Effector memory CD4-positive, alpha-beta T cell (primary cell): ENCODE data around the gene FSHB.
A peak's percentile ranks its signal among the peaks of the same experiment; 100 is the strongest.
"Not testable (repeated sequence)": the region's sequence is repeated elsewhere in the genome, so short reads cannot be mapped to it uniquely, and the experiment has no call there.

Experiments
- DNase-seq, 3 donors: peaks; one replicate each; pipeline ENCODE4 v3.0.0-alpha.2; 2020
- H3K27ac ChIP-seq: 2 replicates; pipeline ENCODE4 v1.7.0; 2013; ENCODE audit warnings: mild to moderate bottlenecking, low read length, moderate library complexity; ENCODE audit not compliant: insufficient read depth, poor library complexity, severe bottlenecking
- H3K27me3 ChIP-seq: replicated peaks from 2 replicates; pipeline ENCODE4 v1.7.0; 2013; ENCODE audit warnings: mild to moderate bottlenecking, low read length; ENCODE audit not compliant: insufficient read depth, control insufficient read depth, poor library complexity, severe bottlenecking
- H3K36me3 ChIP-seq: 2 replicates; pipeline ENCODE4 v1.7.0; 2013; ENCODE audit warnings: mild to moderate bottlenecking, low read length, moderate library complexity; ENCODE audit not compliant: control insufficient read depth, insufficient read depth
- H3K4me1 ChIP-seq: 2 replicates; pipeline ENCODE4 v1.7.0; 2013; ENCODE audit warnings: low read length, mild to moderate bottlenecking; ENCODE audit not compliant: control insufficient read depth, insufficient read depth, poor library complexity, severe bottlenecking
- H3K4me3 ChIP-seq: 2 replicates; pipeline ENCODE4 v1.7.0; 2013; ENCODE audit warnings: low read length, low read depth, mild to moderate bottlenecking; ENCODE audit not compliant: insufficient read depth, poor library complexity, severe bottlenecking
- H3K9me3 ChIP-seq: 2 replicates; pipeline ENCODE4 v1.7.0; 2013; ENCODE audit warnings: mild to moderate bottlenecking, low read length, moderate library complexity; ENCODE audit not compliant: control insufficient read depth
- total RNA-seq, 3 donors: gene quantifications; one replicate each; lab custom pipeline; 2026; lab: John Stamatoyannopoulos, UW

The FSHB gene
- 0 reads per million in 3 donors for total RNA-seq

DNA sequence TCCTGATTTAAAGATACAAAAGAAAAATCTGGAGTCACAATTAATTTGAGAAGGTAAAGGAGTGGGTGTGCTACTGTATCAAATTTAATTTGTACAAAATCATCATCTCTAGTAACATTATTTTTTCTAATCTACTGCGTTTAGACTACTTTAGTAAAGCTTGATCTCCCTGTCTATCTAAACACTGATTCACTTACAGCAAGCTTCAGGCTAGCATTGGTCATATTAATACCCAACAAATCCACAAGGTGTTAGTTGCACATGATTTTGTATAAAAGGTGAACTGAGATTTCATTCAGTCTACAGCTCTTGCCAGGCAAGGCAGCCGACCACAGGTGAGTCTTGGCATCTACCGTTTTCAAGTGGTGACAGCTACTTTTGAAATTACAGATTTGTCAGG, at the start of gene FSHB:
TSS of gene FSHB (plus strand) at position 301 of the 400 bp plus-strand sequence. CDS start 889 bp downstream, outside the sequence.
- Histone ChIP-seq H3K27me3 (no peaks in the 10 kb centered on the region), H3K27ac (no peak within 1 kb of the TSS), H3K4me1 (no peaks in the 10 kb centered on the region), H3K4me3 (no peak within 1 kb of the TSS), H3K9me3 (no peaks in the 10 kb centered on the region), H3K36me3 (no peaks in the 10 kb centered on the region)
- no peak for DNase-seq

DNA sequence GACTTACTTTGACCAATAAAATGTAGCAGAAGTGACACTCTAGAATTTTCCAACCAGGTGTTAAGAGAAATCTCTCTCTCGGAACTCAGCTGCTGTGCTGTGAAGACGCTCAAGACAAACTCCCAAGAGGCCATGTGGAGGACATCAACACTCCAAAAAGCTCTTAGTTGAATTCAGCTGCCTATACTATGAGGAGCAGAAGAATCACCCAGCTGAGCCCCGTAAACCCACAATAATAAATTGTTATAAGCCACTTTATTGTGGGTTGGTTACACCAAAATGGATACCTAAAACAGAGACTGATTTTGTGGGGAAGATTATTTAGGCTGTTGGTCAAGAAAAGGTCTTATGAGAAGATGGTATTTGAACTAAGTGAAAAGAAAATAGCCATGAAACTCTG, 44.1 kb upstream of the FSHB start:
- Histone ChIP-seq H3K27ac (no peak overlapping the region), H3K4me1 (no peaks in the 10 kb centered on the region), H3K9me3 (no peaks in the 10 kb centered on the region), H3K27me3 (no peaks in the 10 kb centered on the region), H3K36me3 (no peaks in the 10 kb centered on the region), H3K4me3 (no peak overlapping the region)
- no peak for DNase-seq

DNA sequence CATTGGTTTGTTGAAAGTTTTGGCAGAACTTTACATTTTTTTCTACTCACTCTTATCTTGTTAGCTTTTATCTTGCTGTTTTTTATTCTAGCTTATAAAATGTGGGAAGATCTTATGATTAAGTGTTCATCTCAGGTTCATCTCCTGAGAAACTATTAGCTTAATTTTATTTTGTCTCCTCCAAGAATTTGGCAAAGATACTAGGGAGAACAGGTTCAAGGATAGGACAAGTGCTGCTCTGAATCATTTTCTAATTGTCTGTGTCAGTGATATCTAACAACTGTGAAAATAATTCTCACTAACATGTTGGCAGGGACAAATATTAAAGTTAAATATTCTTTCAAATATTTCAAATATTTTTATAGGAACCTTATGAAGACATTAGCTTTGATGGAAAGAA, 38.2 kb upstream of the FSHB start:
- Histone ChIP-seq H3K9me3 (no peaks in the 10 kb centered on the region), H3K27ac (no peak overlapping the region), H3K4me3 (no peak overlapping the region), H3K36me3 (no peaks in the 10 kb centered on the region), H3K27me3 (no peaks in the 10 kb centered on the region), H3K4me1 (no peaks in the 10 kb centered on the region)
- no peak for DNase-seq

DNA sequence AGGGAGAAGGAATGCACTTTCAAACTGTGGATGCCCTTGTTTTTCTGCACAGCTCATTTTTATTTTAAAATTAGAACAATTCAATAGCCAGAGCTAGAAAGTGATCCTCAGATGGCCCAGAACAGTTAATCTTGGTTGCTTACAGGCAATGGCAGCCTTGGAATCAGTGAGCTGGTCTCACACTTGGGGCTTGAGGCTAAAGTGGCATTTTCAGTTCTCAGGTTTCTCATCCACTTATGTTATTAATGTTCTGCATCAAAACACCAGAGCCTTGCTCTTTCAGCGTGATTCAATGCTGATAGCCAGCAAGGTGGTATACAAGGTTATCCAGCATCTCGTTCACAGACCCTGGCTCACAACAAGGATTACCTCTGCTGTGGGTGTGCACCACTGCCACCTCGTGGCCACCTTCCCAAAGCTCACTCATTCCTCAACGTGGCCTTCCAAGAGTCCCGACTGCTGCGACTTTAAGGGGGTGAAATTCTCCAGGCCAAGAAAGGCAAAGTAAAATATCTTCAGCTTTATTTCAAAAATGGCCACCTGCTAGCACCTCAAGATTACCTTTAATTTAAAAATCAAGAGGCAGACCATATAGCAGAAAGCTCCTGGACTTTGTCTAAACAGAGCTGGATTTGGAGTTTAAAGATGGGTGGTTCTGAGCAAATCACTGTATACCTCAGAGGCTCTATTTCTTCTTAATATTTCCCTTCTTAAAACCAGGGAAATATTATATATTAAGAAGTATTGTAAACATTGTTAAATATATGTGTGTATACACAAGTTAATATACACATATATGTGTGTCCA, 34.2 kb upstream of the FSHB start:
- Histone ChIP-seq H3K27ac (no peak overlapping the region), H3K4me1 (no peaks in the 10 kb centered on the region)
- peak in 1 of 3 donors; percentile 6 for DNase-seq

DNA sequence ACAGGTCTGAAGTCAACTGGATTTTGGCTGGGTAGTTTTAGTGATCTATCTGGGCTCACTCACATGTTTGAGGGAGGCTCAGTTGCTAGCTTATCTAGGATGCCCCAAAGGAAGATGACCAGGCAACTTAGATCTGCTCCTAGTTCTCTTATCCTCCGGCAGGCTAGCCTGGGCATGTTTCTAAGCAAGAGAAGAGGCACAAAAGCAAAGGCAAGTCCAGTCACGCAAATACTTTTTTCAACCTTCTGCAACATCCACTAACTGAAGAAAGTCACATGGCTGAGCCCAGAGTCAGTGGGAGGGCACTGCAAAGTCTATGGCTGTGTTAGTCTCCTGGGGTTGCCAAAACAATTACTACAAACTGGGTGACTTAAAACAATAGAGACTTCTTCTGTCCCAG, 32.9 kb upstream of the FSHB start:
- Histone ChIP-seq H3K36me3 (no peaks in the 10 kb centered on the region), H3K27me3 (no peaks in the 10 kb centered on the region), H3K9me3 (no peaks in the 10 kb centered on the region), H3K4me1 (no peaks in the 10 kb centered on the region), H3K4me3 (no peak overlapping the region), H3K27ac (no peak overlapping the region)
- no peak for DNase-seq

More for the DNA sequence above, 34.2 kb upstream of the FSHB start:
- Histone ChIP-seq H3K27me3 (no peaks in the 10 kb centered on the region), H3K4me3 (no peak overlapping the region), H3K9me3 (no peaks in the 10 kb centered on the region), H3K36me3 (no peaks in the 10 kb centered on the region)

DNA sequence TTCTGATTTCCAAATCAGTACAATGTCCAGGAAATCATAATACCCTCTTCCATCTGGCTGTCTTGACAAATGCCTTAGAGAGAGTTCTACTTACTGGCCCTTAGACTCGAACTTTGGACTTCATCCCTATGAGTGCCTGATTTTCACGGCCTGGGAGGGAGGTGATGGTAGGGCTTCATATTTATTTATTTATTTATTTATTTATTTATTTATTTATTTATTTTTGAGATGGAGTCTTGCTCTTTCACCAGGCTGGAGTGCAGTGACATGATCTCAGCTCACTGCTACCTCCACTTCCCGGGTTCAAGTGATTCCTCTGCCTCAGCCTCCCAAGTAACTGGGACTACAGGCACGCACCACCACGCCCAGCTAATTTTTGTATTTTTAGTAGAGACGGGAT, 27.8 kb upstream of the FSHB start:
- H3K9me3 ChIP-seq, DNase-seq, H3K36me3 ChIP-seq, H3K4me1 ChIP-seq, H3K27me3 ChIP-seq, H3K27ac ChIP-seq, H3K4me3 ChIP-seq: not testable (repeated sequence)

GRCh38 chr11:30203850-30204249, 27.0 kb upstream of the FSHB start:
- no peaks in the 10 kb centered on the region for H3K4me1 ChIP-seq
- H3K27ac ChIP-seq: no peak overlapping the region
- H3K27me3 ChIP-seq: no peaks in the 10 kb centered on the region
- DNase-seq: no peak
- H3K4me3 ChIP-seq: no peak overlapping the region
- H3K9me3 ChIP-seq: no peaks in the 10 kb centered on the region
- no peaks in the 10 kb centered on the region for H3K36me3 ChIP-seq

DNA sequence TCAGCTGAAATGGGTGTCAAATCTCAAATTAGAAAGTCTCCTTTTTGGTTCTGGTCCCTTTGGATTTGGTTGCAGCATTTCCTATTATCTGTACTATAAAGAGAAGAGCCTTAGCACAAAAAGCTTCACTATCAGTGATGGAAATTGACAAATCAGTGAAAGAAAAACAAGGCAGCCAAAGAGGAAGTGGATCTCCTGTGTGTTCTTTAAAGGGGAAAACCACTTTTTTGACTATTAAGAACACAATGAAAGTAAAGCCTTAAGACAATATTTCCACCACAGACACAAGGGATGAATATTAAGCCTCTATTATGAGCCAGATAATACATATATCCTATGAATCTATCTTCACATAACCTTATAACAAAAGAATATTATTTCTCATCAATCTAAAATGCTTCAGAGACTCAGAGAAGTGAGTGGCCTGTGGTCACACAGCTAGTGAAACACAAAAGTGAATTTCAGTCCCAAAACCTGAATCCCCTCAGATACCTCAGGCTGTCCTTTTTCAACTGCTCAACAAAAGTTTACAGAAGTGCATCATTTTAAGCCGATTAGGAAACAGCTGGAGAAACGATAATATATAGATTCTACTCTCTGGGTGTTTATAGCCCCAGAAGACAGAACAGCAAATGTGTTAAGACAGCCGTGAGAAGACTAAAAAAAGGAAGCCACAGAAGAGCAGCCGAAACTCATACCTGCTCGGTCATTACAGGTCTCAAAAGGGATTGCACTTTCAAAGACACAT, 24.4 kb upstream of the FSHB start:
- DNase-seq: no peak
- Histone ChIP-seq H3K4me1 (no peaks in the 10 kb centered on the region), H3K36me3 (no peaks in the 10 kb centered on the region), H3K27me3 (no peaks in the 10 kb centered on the region), H3K9me3 (no peaks in the 10 kb centered on the region), H3K4me3 (no peak overlapping the region), H3K27ac (no peak overlapping the region)

DNA sequence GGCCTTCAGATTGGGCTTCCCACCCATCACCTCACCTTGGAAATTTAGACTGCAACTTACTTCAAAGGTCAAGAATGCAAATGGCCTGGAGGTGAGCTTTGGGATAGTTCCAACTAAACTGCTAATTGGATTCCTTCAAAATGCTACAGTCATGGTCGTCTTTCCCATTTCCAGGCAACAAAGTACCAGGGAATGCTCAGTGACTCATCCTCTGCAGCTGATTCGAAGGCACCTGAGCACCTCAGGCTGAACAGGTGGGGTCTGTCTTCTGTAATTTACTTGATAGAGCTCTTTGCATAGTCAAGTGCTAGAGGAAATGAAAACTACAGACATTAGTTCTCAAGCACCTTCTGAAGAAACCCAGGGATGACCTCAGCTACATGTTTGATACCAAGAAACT, 20.5 kb upstream of the FSHB start:
- no peak overlapping the region for H3K4me3 ChIP-seq
- no peaks in the 10 kb centered on the region for H3K36me3 ChIP-seq
- H3K27me3 ChIP-seq: no peaks in the 10 kb centered on the region
- no peaks in the 10 kb centered on the region for H3K9me3 ChIP-seq
- no peak for DNase-seq
- H3K4me1 ChIP-seq: no peaks in the 10 kb centered on the region
- H3K27ac ChIP-seq: no peak overlapping the region

DNA sequence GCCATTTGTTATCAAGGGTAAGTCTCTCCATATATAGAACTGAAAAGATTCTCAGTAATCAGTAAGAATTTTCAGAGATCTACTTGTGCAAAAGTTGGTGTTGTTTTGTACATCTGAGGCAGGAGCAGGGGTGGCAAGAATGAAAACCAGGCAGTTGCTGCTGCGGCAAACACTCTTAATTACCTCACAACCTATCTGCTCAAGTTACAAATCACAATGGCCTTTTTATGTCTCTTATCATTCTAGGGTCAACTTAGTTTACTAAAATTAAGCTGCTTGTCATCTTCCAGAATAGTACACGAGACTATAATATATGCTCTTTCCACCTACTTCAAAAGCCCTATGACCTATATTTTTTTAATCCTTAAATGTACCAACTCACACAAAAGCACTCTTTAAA, 14.3 kb upstream of the FSHB start:
- no peak overlapping the region for H3K27ac ChIP-seq
- no peaks in the 10 kb centered on the region for H3K4me1 ChIP-seq
- no peak overlapping the region for H3K4me3 ChIP-seq
- no peaks in the 10 kb centered on the region for H3K36me3 ChIP-seq
- no peaks in the 10 kb centered on the region for H3K27me3 ChIP-seq
- no peaks in the 10 kb centered on the region for H3K9me3 ChIP-seq
- no peak for DNase-seq
